Astrocyte (in vitro differentiated cells and primary cell): Measurements from ENCODE around the gene FAP.

ENCODE experiments used
- EZH2 ChIP-seq: IDR thresholded peaks from 2 replicates; pipeline ENCODE4 v1.6.1; 2012; ENCODE audit warnings: mild to moderate bottlenecking, low read length, inconsistent platforms; ENCODE audit not compliant: insufficient read depth
- TF ChIP-seq, protein P1 (sequence below): IDR thresholded peaks from 2 replicates; pipeline ENCODE4 v1.5.1; 2011; ENCODE audit warnings: low read depth, mild to moderate bottlenecking, inconsistent platforms, low read length, moderate library complexity; ENCODE audit not compliant: insufficient read depth

DNA sequence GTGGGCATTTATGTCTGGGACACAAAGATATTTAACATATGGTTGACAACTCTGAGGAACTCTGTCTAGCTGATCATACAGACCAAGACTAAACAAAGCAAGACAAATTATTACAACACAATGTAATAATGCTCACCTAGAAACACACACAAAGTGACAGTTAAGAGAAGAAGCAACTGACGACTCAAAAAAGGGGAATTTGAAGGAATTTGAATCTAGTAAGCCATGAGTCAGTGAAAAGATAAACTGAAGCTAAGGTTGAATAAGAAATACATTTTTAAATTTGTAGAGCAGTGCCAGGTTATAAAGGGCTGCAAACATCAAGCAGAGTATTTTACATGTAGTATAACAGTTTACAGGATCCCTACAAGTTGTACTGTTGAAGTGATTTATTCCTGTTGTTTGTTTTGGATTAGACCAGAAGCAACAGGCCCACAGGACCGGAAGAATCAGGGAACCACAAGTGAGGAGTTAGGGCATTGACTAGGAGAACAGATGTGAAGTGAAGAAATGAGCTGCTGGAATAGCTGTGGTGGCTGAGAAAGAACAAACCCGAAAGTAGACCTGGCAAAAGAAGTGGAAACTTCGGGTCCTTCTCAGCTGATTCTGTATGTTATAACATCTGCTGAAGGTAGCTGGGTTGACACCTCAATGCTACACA lies 39.6 kb upstream of the FAP start:
- TF ChIP-seq, protein P1, sequence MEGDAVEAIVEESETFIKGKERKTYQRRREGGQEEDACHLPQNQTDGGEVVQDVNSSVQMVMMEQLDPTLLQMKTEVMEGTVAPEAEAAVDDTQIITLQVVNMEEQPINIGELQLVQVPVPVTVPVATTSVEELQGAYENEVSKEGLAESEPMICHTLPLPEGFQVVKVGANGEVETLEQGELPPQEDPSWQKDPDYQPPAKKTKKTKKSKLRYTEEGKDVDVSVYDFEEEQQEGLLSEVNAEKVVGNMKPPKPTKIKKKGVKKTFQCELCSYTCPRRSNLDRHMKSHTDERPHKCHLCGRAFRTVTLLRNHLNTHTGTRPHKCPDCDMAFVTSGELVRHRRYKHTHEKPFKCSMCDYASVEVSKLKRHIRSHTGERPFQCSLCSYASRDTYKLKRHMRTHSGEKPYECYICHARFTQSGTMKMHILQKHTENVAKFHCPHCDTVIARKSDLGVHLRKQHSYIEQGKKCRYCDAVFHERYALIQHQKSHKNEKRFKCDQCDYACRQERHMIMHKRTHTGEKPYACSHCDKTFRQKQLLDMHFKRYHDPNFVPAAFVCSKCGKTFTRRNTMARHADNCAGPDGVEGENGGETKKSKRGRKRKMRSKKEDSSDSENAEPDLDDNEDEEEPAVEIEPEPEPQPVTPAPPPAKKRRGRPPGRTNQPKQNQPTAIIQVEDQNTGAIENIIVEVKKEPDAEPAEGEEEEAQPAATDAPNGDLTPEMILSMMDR = no peak
- no peak for TF ChIP-seq EZH2
